Measurements from ENCODE around the gene EN1.

EN1 gene

GRCh38 chr2:118858485-118859156, 11.2 kb upstream of the EN1 start:
- DNase-seq (ENCODE audit: low read depth, low spot score) = no peak
- CTCF ChIA-PET = interaction anchor here (1.1 to 9.1 kb wide), 9 partner anchors 10 to 656 kb away, joined by 3 to 116 read pairs (median 15); no protein-coding TSS in a partner anchor
- POLR2A ChIA-PET = no interaction called here
- TF ChIP-seq CTCF (IDR thresholded peaks at IDR 0.05; ENCODE audit: insufficient read depth, low read length, missing control alignments) = no peak
- H3K4me3 ChIP-seq (ENCODE audit: low read depth, low read length) = no peak overlapping the region

DNA sequence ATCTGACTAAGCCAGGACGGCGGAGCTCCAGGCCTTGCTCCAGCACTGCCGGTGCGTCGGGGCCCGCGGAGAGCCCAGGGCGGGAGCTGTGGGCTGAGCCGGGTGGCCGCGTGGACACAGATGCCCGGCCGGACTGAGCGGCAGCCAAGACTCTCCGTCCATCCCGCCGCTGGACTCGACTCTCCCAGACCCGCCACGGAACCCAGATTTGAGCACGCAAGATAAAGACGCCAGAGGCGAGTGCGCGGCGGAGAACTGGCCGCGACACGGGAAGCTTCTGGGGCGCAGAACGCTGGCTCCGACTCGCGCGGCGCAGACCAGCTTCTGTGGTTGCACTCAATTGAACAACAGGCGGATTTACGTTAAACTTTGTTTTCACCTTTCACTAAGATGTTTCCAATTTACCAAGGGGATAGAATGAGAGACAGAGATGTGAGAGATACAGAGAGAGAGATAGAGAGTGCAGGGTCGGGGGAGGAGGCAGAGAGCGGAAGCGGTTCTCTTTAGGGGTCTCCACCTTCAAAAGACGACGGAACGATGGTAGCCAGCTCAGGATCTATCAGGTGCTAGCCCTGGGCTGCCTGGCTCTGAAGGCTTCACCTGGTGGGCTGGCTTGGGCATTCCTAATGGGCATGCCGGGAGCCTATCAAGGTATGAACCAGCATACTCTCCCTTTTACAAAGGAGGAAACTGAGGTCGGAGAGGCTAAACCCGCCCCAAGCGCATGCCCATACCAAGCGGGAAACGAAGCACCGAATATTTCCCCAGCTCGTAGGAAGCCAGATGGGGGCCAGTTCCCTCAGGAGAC, 10.4 kb upstream of the EN1 start:
- TF ChIP-seq CTCF (IDR thresholded peaks at IDR 0.05; ENCODE audit: insufficient read depth, low read length, missing control alignments) = no peak
- H3K4me3 ChIP-seq (ENCODE audit: low read depth, low read length) = peak overlapping the region; percentile 1; the same call in 1 of the 2 replicates
- DNase-seq (ENCODE audit: low read depth, low spot score) = no peak
- CTCF ChIA-PET = interaction anchor here (1.1 to 9.1 kb wide), 12 partner anchors 11 to 806 kb away, joined by 3 to 116 read pairs (median 9); no protein-coding TSS in a partner anchor
- POLR2A ChIA-PET = no interaction called here

DNA sequence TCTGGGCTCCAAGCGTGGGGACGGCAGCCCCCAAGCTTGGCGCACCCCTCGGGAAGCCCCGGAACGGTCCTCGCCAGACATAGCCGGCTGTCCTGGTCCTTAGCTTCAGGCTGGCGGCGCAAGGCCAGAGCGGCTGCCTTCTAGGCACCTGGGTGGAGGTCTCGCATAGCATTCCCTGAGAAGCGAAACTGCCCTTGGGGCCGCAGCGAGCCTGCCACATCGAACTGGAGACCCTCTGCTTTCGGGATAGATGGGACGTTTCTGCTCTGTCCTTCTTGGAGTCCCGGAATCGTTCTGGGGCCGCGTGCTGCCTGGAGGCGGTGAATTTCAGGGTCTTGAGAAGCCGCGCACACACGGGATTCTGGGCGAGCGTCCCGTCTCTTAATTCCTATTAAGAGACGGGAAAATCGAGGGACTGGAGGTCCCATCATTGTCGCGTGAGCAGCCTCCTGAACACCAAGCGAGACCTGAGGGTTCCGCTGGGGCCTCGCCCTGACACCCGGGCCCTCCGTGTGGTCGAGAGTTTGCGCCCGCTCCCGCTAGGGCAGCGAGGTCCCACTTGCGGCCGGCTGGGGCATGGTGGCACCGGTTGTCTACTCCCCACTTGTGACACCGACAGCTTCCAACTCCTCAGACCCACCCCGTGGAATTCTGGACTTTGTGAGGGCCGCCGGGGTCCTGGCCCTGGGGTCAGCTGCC, 9.7 kb upstream of the EN1 start:
- CTCF ChIA-PET = interaction anchor here (0.8 to 7.5 kb wide), 17 partner anchors 12 to 805 kb away, joined by 3 to 82 read pairs (median 10); no protein-coding TSS in a partner anchor
- no peak for DNase-seq (ENCODE audit: low read depth, low spot score)
- TF ChIP-seq CTCF (IDR thresholded peaks at IDR 0.05; ENCODE audit: insufficient read depth, low read length, missing control alignments) = no peak
- POLR2A ChIA-PET = no interaction called here
- H3K4me3 ChIP-seq (ENCODE audit: low read depth, low read length) = no peak overlapping the region

- DNase-seq (ENCODE audit: low read depth, low spot score) = no peak
- ChIA-PET POLR2A (no interaction called here), CTCF (interaction anchor here (0.8 to 7.5 kb wide), 39 partner anchors 8 to 805 kb away, joined by 3 to 82 read pairs (median 7); no protein-coding TSS in a partner anchor)
- TF ChIP-seq CTCF (IDR thresholded peaks at IDR 0.05; ENCODE audit: insufficient read depth, low read length, missing control alignments) = no peak
- peak overlapping the region; percentile 60; the same call in 1 of the 2 replicates for H3K4me3 ChIP-seq (ENCODE audit: low read depth, low read length)
Measured at GRCh38 chr2:118856330-118856977, 9.0 kb upstream of the EN1 start.

- peak overlapping the region; percentile 60 for H3K4me3 ChIP-seq (ENCODE audit: low read depth, low read length)
Measured at GRCh38 chr2:118855451-118856279, 8.2 kb upstream of the EN1 start.

More at GRCh38 chr2:118855451-118856279, 8.2 kb upstream of the EN1 start:
- peak; percentile 98 for TF ChIP-seq CTCF (IDR thresholded peaks at IDR 0.05; ENCODE audit: insufficient read depth, low read length, missing control alignments)
- DNase-seq (ENCODE audit: low read depth, low spot score) = no peak
- POLR2A ChIA-PET = interaction anchor here (1.1 kb wide), 1 partner anchor 11 kb away, joined by 5 read pairs; no protein-coding TSS in a partner anchor
- CTCF ChIA-PET = interaction anchor here (0.6 to 7.5 kb wide), 103 partner anchors 8 to 834 kb away, joined by 3 to 83 read pairs (median 4); partner anchors contain the start of gene EN1
